ENCODE data around the gene BMI1.
A peak's percentile ranks its signal among the peaks of the same experiment; 100 is the strongest.

The BMI1 gene

GRCh38 chr10:22368981-22369380 lies 48.1 kb downstream of the BMI1 start:
- DNase-seq, result no peak

- peak; percentile 13 for DNase-seq
Observed at GRCh38 chr10:22369434-22370072, 48.7 kb downstream of the BMI1 start.

GRCh38 chr10:22370320-22370719 lies 49.4 kb downstream of the BMI1 start:
- no peak for DNase-seq

- DNase-seq, result no peak
Observed at GRCh38 chr10:22372298-22372697, 51.4 kb downstream of the BMI1 start.

- DNase-seq, result no peak
Observed at GRCh38 chr10:22372917-22373316, 52.0 kb downstream of the BMI1 start.

GRCh38 chr10:22374489-22375126 lies 53.7 kb downstream of the BMI1 start:
- DNase-seq, result no peak

GRCh38 chr10:22379059-22379458 lies 58.2 kb downstream of the BMI1 start:
- no peak for DNase-seq

Data from CD4-positive, alpha-beta T cell treated with Interleukin-17A for 1 hour (primary cell).